HG02623 (cell line): Measurements from ENCODE around the gene HNRNPU.
"Not testable (repeated sequence)": the region's sequence is repeated elsewhere in the genome, so short reads cannot be mapped to it uniquely, and the experiment has no call there.

ENCODE experiments used
- ATAC-seq: cut with Tn5 transposase; IDR thresholded peaks from one replicate; pipeline ENCODE4 v1.9.1; 2021; ENCODE audit warnings: moderate library complexity; ENCODE audit not compliant: unreplicated experiment

Gene HNRNPU

DNA sequence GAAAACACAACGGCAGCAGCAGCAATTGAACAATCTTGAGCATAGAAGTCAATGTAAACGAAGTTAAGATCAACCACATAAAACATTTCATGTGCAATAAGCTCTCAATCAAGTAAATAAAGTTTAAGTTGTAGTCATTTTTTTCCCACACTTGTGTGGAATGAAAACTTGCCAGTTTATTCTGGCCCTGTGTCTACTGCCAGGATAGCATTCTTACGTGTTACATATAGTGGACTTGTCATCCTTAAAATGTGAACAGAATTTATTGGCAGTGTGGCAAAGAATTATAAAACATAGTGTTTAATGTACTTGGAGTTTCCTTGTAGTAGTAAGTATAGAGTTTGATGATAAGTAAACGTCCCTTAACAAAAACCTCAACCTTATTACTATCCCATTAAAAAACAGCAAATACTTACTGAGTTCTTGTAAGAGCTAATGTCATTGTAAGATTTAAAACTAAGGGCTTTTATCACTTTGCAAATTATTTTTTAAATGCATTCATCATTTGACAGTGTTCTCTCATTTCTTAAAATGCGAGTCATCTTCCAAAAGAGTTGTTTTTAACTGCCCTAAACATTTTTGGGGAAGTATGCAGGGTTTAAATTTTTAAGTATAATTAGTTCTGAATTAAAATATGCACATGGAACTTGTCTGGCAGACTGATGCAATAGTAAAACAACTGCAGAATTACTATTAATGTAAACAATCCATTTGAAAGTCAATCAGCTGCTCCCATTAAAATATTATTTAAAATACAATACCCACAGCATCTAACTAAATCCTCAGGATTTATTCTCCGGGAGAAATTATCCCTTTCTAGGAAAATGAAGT lies 21.0 kb downstream of the HNRNPU start:
- ATAC-seq: no peak

DNA sequence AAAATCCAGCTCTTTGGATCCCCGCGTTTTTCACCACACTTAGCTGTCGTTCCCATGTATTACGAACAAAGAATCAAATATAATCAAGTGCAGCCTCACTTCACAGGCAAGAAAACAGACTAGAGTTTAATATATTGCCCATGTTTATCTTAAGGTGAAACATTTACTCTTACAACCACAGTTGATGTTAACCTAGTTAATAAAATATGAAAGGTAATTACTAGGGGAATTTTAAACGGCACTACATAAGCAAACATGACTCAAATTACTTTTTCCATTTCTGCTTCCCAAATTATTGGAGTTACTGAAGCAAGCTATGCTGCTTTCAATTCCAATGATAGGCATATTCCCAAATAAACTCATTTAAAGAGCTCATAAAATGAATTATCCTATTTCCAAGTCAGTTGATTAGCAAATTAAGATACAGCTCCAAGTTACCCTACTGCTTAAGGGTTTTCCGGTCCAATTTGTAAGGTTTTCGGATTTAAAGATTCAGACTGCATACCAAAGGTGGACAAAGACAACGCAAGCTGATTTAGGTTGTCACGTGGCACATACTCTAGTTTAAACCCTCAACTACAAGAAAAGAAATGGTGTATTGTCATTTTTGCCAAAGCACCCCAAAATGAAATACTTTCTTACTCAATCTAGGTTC lies 22.9 kb downstream of the HNRNPU start:
- ATAC-seq: no peak

DNA sequence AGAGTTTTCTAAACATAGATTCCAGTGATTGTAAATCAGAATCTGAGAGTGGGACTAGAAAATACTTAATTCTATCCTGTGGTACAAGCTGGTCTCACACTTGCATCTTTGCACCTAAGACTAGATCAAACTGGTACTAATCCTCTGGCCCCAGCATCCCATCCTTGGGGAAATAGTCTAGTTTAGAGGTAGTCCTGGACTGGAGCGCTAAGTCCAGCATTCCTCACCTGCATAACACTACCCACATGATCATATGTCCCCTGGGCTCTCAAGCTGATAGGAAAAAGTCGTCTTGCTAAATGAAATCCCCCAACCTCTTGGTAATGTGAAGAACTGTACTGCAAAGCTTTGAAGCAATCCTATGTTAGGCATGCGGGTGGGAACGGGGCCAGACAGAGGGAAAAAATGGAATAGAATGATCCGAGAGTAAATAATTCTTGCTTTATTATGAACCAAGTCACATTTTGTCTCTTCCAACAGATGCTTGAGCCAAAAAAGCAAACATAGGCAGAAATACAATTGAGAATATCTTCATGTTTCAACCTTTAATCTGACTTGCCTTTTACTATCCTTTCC lies 24.0 kb downstream of the HNRNPU start:
- ATAC-seq: no peak

- no peak for ATAC-seq
Measured at GRCh38 chr1:244839656-244840055, 24.7 kb downstream of the HNRNPU start.

DNA sequence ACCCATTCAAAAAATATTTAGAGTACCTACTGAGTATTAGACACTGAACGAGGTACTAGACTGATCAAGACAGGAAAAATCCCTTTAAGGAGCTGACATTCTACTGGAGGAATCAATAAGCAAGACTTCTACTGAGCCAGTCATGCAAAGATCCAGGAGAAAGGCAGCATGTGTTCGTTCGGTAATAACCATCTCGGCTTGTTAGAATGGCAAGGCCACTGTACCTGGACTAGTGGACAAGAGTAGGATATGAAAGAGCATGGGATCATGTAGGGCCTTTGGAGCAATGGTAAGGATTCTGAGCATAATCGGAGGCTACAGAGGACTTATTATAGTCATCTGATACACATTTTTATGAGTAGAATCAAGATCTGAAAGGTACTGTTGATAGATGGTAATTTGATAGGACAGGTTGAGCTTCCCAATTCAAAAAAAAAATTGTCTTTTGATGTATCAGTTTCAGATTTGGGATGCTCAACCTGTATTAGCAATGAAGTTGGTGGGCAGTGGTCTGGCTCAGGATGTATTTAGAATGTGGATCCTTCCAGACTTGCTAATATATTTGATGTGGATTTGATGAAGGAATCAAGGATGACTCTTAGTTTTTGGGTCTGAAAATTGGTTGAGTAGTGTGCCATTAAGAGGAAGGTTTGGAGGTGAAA lies 26.6 kb downstream of the HNRNPU start:
- no peak for ATAC-seq

GRCh38 chr1:244836584-244836983 lies 27.8 kb downstream of the HNRNPU start:
- no peak for ATAC-seq

DNA sequence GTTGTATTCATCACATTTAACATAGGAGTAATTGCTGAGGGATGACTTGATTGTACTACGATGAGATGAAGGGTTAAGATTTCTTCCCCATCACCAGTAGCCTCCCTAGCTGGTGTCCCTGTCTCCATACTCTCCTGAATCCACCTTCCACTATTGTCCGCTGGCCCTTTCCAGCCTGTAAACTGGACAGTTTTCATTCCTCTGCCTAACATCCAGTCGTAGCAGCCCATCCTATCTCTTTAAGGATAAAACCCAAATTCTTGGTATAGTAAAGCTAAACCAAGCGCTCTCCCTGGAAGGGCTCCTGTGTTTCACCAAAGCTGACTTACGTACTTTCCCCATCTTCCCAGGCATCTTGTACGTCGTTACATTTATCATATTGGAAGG lies 28.2 kb downstream of the HNRNPU start:
- no peak for ATAC-seq

- peak; percentile 55 for ATAC-seq
Measured at GRCh38 chr1:244835276-244836134, 28.8 kb downstream of the HNRNPU start, which contains the start of gene COX20. Gene COX20, plus strand, starts transcription at chr1:244835658. Its CDS starts 57 bp downstream, at chr1:244835715.

- ATAC-seq: peak; percentile 59
Measured at GRCh38 chr1:244834543-244835275, 29.6 kb downstream of the HNRNPU start.

DNA sequence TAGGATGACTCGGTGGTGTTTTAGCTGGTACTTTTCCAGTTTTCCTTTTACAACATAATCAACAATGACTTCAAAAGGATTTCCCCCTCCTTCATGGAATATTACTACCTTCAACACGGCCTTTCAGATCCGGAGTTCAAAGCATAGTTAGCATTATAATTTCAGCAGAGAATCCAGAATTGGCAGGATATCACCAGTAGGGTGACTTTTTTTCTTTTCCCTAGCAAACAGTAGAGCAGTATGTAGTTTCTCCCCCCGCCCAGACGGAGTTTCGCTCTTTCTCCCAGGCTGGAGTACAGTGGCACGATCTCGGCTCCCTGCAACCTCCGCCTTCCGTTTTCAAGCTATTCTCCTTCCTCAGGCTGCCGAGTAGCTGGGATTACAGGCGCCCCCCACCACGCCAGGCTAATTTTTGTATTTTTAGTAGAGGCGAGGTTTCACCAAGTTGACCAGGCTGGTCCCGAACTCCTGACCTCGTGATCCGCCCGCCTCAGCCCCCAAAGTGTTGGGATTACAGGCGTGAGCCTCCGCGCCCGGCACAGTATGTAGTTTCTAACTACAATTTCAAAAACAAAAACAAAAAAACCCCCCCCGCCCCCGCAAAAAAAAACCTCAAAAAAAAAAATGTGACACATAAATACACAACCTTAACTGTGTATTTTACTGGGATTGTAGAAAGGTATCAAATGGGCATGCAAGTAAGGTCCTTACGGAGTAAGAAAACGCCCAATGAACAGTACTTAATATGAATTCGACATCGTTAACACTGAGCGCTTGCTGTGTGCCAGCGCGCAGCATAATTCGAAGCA lies 30.4 kb downstream of the HNRNPU start:
- ATAC-seq: peak; percentile 3

- ATAC-seq: not testable (repeated sequence)
Measured at GRCh38 chr1:244833260-244833659, 31.1 kb downstream of the HNRNPU start.

- no peak for ATAC-seq
Measured at GRCh38 chr1:244830639-244831038, 33.7 kb downstream of the HNRNPU start.

- ATAC-seq: no peak
Measured at GRCh38 chr1:244826712-244827111, 37.6 kb downstream of the HNRNPU start.

- no peak for ATAC-seq
Measured at GRCh38 chr1:244822878-244823277, 41.5 kb downstream of the HNRNPU start.

- no peak for ATAC-seq
Measured at GRCh38 chr1:244821134-244821533, 43.2 kb downstream of the HNRNPU start.

DNA sequence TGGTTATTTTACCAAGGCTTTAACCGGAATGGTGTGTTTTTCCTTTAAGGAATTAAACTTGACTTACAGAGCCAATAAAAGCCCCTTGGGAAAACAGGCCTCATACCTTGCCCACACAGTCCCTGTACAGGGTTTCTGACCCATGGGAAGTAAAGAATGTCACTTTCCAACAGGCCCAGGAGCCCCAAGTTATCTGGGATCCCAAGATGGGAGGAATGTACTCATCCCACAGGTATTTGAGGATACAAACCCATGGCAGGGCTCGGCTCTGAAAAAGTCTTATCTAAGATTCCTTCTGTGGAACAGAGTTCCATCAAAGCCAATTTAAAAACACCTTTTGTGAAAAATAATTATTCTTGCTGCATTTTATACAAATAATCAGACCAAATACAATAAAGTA lies 44.2 kb downstream of the HNRNPU start:
- no peak for ATAC-seq

DNA sequence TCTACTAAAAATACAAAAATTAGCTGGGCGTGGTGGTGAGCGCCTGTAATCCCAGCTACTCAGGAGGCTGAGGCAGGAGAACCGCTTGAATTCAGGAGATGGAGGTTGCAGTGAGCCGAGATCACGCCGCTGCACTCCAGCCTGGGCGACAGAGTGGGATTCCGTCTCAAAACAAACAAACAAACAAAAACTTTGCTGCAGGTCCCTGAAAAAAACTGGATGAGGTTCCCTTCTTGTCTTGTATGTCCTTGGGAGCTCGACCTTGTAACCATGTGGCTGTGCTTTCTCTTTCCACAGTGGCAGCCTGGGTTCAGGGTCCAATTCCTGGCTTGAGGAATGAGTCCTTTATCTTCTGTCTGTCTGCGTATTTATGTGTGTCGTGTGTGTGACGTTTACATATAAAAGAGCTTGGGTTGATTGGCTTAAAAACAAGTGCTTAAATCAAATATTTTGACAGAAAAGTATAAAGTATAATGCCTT lies 46.9 kb downstream of the HNRNPU start:
- ATAC-seq: no peak

GRCh38 chr1:244815600-244816099 lies 48.7 kb downstream of the HNRNPU start:
- ATAC-seq: no peak

DNA sequence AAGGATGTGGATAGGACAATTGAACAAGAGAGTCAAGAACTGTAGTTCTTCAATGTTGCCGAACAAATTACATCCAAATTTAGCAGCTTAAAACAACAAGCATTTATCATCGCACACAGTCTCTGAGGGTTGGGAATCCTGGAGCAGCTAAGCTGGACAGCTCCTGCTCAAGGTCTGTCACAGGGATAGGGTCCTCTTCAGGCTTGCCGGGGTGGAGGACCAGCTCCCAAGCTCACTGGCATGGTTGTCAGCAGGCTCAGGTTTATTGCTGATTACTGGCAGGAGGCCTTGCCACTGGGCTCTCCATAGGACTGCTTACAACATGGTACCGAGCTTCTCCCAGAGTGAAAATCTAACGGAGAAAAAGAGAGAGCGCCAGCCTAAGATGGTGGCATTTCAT lies 51.0 kb downstream of the HNRNPU start:
- ATAC-seq: no peak
